Measurements from ENCODE around the gene NAALADL2. TPM values are rescaled to one million over a fixed set of nuclear protein-coding genes. Genes with fewer than 3 reads are reported as not detected.

Gene NAALADL2
- total RNA-seq, 4 donors from 2014 or later = 0.26 to 218 (median 17.4) TPM

DNA sequence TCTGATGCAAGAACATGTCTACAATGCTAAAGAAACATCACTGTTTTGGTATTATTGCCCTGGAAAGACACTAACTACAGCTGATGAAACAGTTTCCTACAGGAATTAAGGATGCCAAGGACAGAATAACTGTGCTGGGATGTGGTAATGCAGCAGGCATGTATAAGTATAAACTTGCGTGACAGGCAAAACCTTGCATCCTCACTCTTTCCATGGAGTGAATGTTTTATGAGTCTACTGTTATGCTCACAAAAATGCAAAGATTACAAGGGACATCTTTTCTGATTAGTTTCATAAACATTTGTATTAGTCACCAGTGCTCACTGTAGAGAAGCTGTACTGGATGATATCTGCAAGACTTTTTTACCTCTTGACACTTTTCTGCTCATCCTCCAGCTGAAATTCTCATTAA lies 143.6 kb downstream of the NAALADL2 start:
- no peak overlapping the region for H3K4me3 ChIP-seq
- H3K4me1 ChIP-seq = no peaks in the 10 kb centered on the region
- no peak for DNase-seq
- intact Hi-C loops (cut with DNase I; ENCODE audit: low total_unique reads) = no loop called here
- H3K9me3 ChIP-seq = no peaks in the 10 kb centered on the region
- TF ChIP-seq POLR2A (IDR thresholded peaks at IDR 0.05) = no peak
- TF ChIP-seq, protein P1, sequence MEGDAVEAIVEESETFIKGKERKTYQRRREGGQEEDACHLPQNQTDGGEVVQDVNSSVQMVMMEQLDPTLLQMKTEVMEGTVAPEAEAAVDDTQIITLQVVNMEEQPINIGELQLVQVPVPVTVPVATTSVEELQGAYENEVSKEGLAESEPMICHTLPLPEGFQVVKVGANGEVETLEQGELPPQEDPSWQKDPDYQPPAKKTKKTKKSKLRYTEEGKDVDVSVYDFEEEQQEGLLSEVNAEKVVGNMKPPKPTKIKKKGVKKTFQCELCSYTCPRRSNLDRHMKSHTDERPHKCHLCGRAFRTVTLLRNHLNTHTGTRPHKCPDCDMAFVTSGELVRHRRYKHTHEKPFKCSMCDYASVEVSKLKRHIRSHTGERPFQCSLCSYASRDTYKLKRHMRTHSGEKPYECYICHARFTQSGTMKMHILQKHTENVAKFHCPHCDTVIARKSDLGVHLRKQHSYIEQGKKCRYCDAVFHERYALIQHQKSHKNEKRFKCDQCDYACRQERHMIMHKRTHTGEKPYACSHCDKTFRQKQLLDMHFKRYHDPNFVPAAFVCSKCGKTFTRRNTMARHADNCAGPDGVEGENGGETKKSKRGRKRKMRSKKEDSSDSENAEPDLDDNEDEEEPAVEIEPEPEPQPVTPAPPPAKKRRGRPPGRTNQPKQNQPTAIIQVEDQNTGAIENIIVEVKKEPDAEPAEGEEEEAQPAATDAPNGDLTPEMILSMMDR (IDR thresholded peaks at IDR 0.05) = no peak
- H3K36me3 ChIP-seq = no peaks in the 10 kb centered on the region
- no peaks in the 10 kb centered on the region for H3K27me3 ChIP-seq
- no peak overlapping the region for H3K27ac ChIP-seq

DNA sequence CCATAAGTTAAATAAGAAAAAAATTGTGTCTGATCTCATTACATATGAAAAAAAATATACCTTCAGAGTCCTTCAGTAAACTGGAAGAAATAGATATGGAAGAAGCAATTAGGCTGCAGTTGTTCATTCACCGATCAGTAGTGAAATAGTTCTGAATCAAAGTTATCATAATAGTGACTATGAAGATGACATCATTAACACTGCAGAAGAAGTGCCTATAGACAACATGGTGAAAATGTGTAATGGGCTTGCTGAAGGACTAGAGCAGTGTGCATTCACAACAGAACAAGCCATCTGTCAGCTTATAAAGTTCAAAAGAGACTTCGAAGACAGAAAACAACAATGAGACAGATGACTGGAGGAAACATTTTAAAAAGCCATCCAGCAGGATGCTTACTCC lies 144.5 kb downstream of the NAALADL2 start:
- intact Hi-C loops (cut with DNase I; ENCODE audit: low total_unique reads) = no loop called here
- Histone ChIP-seq H3K9me3 (no peaks in the 10 kb centered on the region), H3K4me3 (no peak overlapping the region), H3K27ac (no peak overlapping the region), H3K4me1 (no peaks in the 10 kb centered on the region), H3K36me3 (no peaks in the 10 kb centered on the region), H3K27me3 (no peaks in the 10 kb centered on the region)
- no peak for DNase-seq
- TF ChIP-seq, protein P1 (IDR thresholded peaks at IDR 0.05) = no peak
- TF ChIP-seq POLR2A (IDR thresholded peaks at IDR 0.05) = no peak

DNA sequence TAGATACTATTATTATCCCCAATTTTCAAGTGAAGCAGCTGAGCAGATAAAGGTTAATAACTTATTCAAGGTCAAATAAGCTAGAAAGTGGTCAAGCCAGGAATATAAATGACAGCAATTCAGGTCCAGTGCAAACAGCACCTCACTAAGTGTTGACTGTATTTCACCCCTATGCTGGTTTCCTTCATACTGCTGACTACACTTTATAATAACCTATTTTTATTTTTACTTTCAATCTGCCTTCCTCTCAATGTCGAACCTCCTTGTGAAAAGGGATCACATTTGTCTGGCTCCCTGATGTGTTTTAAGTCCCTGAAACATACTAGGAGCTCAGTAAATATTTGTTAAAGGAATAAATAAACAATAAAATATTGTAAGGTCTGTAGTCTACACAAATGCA lies 146.1 kb downstream of the NAALADL2 start:
- intact Hi-C loops (cut with DNase I; ENCODE audit: low total_unique reads) = no loop called here

DNA sequence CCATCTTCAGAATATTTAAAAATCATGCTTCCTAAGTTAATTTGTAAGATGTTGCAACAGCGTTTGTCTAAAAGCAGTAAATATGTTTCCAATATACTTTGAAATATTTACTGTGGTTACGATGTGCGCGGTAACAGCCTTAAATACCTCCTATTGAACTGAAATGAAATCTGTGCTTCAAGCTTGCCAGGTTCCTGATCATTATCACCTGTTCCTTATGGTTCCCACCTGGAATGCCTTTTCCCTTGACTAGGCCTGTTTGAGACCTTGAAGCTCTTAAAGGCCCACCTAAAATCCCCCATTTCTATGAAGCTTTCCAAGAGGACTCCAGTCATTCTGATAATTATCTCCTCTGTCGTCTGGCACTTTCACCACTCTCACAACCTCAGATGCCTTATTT lies 146.7 kb downstream of the NAALADL2 start:
- intact Hi-C loops (cut with DNase I; ENCODE audit: low total_unique reads) = no loop called here
- no peak for TF ChIP-seq POLR2A (IDR thresholded peaks at IDR 0.05)
- TF ChIP-seq, protein P1 (IDR thresholded peaks at IDR 0.05) = no peak
- Histone ChIP-seq H3K4me1 (no peaks in the 10 kb centered on the region), H3K4me3 (no peak overlapping the region), H3K27me3 (no peaks in the 10 kb centered on the region), H3K36me3 (no peaks in the 10 kb centered on the region), H3K9me3 (no peaks in the 10 kb centered on the region), H3K27ac (no peak overlapping the region)
- no peak for DNase-seq

More for the DNA sequence above, 146.1 kb downstream of the NAALADL2 start:
- no peak for TF ChIP-seq POLR2A (IDR thresholded peaks at IDR 0.05)
- TF ChIP-seq, protein P1 (IDR thresholded peaks at IDR 0.05) = no peak
- no peak for DNase-seq
- no peak overlapping the region for H3K27ac ChIP-seq
- H3K4me3 ChIP-seq = no peak overlapping the region
- no peaks in the 10 kb centered on the region for H3K27me3 ChIP-seq
- H3K36me3 ChIP-seq = no peaks in the 10 kb centered on the region
- no peaks in the 10 kb centered on the region for H3K9me3 ChIP-seq
- H3K4me1 ChIP-seq = no peaks in the 10 kb centered on the region

- no peak overlapping the region for H3K27ac ChIP-seq
- no peak overlapping the region for H3K4me3 ChIP-seq
- TF ChIP-seq, protein P1 (IDR thresholded peaks at IDR 0.05) = no peak
- no peak for TF ChIP-seq POLR2A (IDR thresholded peaks at IDR 0.05)
- H3K27me3 ChIP-seq = no peaks in the 10 kb centered on the region
- no peaks in the 10 kb centered on the region for H3K9me3 ChIP-seq
- DNase-seq = no peak
- no peaks in the 10 kb centered on the region for H3K36me3 ChIP-seq
- intact Hi-C loops (cut with DNase I; ENCODE audit: low total_unique reads) = no loop called here
- no peaks in the 10 kb centered on the region for H3K4me1 ChIP-seq
Observed at GRCh38 chr3:175007306-175007705, 148.2 kb downstream of the NAALADL2 start.

All from uterus (tissue), 4 donors.